HG03196 (cell line): ENCODE data around the gene CD6.

Experiments used
- ATAC-seq: cut with Tn5 transposase; IDR thresholded peaks from one replicate; pipeline ENCODE4 v1.9.1; 2021; ENCODE audit not compliant: unreplicated experiment

The CD6 gene

GRCh38 chr11:60982184-60982583 is 10.7 kb downstream of the CD6 start:
- ATAC-seq = no peak

GRCh38 chr11:60984149-60984548 is 12.7 kb downstream of the CD6 start:
- no peak for ATAC-seq

- ATAC-seq = no peak
Observed at GRCh38 chr11:60984636-60985035, 13.2 kb downstream of the CD6 start.

- ATAC-seq = no peak
Observed at GRCh38 chr11:60985501-60985900, 14.0 kb downstream of the CD6 start.

- ATAC-seq = no peak
Observed at GRCh38 chr11:60985991-60986915, 14.8 kb downstream of the CD6 start.

- ATAC-seq = no peak
Observed at GRCh38 chr11:60987577-60988277, 16.2 kb downstream of the CD6 start.

GRCh38 chr11:60988658-60989057 is 17.2 kb downstream of the CD6 start:
- no peak for ATAC-seq

GRCh38 chr11:60989093-60989650 is 17.7 kb downstream of the CD6 start:
- ATAC-seq = no peak

GRCh38 chr11:60991457-60991856 is 20.0 kb downstream of the CD6 start:
- no peak for ATAC-seq

GRCh38 chr11:60992842-60993409 is 21.4 kb downstream of the CD6 start:
- no peak for ATAC-seq

GRCh38 chr11:60993615-60994014 is 22.1 kb downstream of the CD6 start:
- ATAC-seq = no peak

GRCh38 chr11:60994541-60995080 is 23.1 kb downstream of the CD6 start:
- ATAC-seq = no peak

GRCh38 chr11:60995798-60996197 is 24.3 kb downstream of the CD6 start:
- no peak for ATAC-seq

- no peak for ATAC-seq
Observed at GRCh38 chr11:60996381-60997138, 25.1 kb downstream of the CD6 start.

- no peak for ATAC-seq
Observed at GRCh38 chr11:61000426-61000825, 28.9 kb downstream of the CD6 start.

- no peak for ATAC-seq
Observed at GRCh38 chr11:61001931-61002330, 30.5 kb downstream of the CD6 start.

GRCh38 chr11:61002598-61002997 is 31.1 kb downstream of the CD6 start:
- no peak for ATAC-seq

GRCh38 chr11:61004180-61004611 is 32.7 kb downstream of the CD6 start:
- ATAC-seq = no peak

- ATAC-seq = no peak
Observed at GRCh38 chr11:61004761-61005181, 33.3 kb downstream of the CD6 start.

- no peak for ATAC-seq
Observed at GRCh38 chr11:61007383-61007955, 36.0 kb downstream of the CD6 start.
